SKM-1 (cell line): ENCODE data around the gene MAPRE2.
A peak's percentile ranks its signal among the peaks of the same experiment; 100 is the strongest.

Experiments
- DNase-seq: peaks from one replicate; lab custom pipeline; 2025; ENCODE audit not compliant: unreplicated experiment; lab: John Stamatoyannopoulos, UW

MAPRE2 gene

DNA sequence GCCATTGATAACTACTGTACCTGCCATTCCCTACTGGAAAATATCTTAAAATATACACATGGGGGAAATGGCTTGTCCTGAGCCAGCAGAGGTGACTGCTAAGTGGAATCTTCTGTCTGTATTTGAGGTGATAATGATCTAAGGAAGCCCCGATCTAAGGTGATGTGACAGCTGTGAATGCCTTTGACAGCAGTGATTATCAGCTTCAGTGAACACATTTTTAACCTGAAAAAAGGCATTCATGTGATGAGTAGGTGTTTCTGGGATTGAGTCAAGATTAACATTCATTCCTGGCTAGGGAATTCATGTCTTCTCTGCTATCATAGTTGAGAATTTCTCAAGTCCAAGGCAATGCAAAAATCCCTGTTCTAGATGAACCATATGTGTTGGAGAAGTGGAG lies 9.1 kb upstream of the MAPRE2 start:
- DNase-seq, result no peak

DNA sequence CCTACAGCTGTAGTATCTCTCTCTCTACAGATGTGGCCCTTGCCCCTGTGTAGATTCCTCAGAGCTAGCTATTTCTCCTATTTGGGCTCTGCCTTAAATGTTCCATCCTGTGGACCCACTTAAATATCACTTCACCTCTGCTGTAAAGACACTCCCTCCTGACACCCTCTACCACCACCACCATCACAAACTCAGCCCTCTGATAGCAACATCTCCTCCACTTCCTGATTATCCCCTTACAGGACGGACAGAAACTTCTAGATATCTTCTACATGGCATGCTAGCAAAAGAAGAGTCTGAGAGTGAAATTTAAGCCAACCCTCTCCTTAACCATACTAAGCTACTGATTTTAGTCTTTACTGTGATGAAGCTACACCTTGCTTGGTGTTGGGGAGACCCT lies 3.2 kb upstream of the MAPRE2 start:
- DNase-seq, result no peak

DNA sequence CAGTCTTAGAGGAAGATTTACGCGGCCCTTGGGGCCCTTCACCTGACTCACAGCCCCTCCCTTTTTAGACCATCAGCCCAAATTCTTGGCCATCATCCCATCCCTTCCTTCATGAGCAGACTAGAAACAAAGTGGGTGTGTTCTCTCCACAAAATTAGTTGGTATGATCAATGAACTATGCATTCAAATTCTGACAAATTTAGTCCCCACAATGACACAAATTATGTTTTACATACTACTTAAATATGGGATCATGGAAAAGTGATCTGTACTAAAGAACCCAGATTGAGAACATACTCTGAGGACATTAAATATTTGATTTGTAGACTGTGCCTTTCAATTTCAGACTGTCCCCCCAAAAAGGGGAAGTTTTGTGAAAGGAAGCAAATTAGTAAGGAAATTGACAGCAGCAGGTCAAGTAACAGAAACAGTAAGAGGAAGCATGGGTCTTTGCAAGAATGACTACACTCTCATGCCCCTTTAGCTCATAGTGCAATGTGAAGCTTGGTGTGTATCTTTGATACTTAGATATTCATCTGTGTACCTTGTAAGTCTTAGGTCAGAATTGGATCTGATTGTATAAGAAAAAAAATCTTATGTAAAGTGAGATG lies 2.2 kb upstream of the MAPRE2 start:
- peak; percentile 84 for DNase-seq

DNA sequence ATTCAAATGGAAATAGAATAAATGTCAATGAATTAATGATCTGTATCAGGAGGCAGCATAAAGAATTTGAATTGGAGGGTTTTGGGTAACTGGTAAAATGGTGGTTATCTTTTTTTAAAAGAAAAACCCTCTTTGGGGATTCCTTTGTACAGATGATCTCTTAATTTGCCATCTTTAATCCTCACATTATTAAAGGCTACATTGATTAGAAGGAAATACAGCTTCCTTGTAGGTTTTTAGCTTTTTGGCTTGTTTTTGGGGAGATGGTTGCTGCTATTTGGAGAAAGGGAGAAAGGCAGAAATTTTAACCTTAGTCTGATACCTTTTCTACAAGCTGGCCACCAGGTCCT lies 600 bp upstream of the MAPRE2 start:
- DNase-seq, result no peak

DNA sequence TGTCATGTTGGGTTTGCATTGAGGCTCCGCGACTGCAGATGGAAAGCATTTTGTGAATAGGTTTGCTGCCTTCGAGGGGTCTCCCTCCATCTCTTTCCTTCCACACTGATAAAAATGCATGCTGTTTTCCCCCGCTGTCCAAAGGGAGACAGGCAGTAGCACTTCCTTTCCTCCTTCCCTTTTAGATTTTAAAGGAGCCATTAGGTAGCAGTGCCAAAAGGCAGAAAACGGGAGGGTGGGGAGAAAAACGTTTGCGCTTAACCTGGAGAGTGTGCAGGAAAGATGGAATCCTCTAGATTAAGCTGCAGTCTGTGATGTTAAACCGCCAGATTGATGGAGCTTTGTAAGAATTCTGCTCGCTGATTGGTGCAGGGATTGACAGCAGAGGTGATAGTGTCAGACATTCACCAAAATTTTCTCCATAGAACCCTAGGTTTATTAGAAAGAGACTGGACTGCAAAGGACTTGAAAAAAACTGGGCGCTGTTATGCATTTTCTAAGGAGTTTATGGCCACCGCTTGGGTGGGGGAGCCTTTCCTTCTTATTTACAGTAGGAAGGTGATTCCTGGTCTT lies 688 bp downstream of the MAPRE2 start:
- no peak for DNase-seq

DNA sequence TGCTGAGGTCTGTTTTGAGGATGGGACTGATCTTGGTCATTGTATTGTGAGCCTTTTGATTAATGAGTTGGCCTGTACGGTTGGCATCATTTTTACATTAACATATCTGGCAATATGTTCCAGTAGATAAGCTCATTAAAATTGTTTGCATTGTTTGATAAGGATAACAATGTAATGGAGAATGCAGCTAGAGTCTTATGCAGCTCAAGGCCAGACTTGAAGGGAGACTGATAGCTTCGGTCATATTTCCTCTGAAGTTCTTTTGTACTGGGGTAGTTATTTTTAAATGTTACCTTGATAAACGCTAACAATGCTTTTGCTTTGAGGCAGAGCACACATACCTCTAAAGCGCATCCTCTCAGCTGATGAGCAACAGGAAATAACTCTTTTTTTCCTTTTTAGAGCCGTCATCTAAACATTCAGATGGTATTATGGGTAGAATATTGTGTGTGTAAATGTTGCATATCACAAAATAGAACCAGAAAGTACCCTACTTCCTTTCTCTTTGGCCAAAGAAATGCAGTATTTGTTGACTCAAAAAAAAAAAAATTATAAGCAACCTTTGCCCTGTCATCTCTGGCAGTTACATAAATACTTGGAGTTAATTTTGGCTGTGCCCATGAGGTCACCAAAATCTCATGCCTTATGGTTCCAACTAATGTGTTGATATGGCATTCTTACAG lies 1.3 kb downstream of the MAPRE2 start:
- DNase-seq, result no peak

DNA sequence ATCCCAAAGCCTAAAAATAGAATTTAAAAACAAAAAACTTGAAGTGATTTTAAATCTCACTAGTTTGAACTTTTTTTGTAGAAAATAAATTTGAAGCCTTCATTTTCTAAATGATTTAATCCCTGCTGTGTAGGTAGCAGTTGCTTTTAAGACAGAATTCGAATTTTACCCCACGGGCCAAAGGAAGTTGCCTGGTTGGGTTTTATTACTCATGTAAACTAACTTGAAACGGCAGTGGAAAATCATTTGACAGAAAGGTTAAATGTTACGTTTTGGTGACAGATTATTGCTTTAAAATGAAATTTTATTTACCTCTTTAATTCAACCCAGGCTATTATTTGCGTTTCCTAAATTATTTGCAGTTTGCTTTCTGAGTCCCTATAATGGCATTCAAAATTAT lies 2.0 kb downstream of the MAPRE2 start:
- DNase-seq, result no peak

DNA sequence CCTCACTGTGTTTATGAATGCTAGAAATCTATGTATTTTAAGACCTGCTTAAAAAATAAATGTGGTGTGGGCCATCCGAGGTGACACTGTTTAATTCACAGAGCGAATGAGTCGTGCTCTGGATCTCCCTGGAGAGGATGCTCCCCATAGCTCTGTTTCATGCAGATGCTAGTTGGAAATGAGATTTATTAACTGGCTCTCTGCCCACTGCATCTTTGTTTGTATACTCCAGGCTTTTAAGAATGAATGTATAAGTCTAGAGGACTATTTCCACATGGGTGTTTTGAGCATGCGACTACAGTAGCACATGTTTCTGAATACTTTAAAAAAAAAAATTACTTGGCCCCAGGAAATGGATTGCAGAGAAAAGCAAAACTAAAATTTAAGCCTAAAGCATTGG lies 3.9 kb downstream of the MAPRE2 start:
- no peak for DNase-seq

DNA sequence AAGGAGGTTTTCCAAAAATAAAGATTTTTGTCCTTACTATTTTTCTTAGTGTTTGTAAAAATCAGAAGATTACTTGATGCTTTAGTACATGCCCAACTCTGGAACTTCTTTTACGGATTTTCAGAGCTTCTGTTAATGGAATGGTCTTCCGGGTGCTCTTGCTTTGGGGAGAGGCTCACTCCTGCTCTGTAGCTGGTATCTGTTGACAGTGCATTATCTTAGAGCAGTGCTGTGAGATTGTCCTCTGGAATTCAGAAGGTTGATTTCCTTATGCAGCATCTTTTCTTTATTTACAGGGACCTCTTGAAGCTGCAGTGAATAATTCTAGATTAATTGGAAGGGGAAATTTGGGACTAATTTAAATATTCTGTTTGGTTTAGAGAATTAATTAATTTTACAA lies 4.6 kb downstream of the MAPRE2 start:
- no peak for DNase-seq

DNA sequence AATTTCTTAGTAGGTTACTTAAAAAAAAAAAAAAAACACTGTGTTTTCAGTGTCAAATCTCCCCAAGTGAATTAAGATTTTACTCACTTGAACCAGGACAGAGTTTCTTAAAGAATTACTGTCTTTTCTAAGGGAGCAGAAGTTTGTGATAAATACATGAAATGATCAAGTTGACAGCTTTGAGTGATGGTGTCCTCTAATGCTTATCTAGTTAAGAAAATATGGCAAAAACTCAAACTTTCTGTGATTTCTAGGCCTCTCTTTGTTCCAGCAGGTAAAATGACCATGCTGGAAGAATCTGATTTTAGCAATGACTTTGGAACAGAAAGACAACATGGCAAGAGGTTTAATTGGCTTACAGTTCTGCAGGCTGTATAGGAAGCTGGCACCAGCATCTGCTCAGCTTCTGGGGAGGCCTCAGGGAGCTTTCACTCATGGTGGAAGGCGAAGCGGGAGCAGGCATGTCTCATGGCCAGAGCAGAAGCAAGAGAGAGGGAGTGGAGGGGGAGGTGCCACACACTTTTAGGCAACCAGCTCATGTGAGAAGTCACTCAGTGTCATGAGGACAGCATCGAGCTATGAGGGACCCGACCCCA lies 6.6 kb downstream of the MAPRE2 start:
- no peak for DNase-seq

DNA sequence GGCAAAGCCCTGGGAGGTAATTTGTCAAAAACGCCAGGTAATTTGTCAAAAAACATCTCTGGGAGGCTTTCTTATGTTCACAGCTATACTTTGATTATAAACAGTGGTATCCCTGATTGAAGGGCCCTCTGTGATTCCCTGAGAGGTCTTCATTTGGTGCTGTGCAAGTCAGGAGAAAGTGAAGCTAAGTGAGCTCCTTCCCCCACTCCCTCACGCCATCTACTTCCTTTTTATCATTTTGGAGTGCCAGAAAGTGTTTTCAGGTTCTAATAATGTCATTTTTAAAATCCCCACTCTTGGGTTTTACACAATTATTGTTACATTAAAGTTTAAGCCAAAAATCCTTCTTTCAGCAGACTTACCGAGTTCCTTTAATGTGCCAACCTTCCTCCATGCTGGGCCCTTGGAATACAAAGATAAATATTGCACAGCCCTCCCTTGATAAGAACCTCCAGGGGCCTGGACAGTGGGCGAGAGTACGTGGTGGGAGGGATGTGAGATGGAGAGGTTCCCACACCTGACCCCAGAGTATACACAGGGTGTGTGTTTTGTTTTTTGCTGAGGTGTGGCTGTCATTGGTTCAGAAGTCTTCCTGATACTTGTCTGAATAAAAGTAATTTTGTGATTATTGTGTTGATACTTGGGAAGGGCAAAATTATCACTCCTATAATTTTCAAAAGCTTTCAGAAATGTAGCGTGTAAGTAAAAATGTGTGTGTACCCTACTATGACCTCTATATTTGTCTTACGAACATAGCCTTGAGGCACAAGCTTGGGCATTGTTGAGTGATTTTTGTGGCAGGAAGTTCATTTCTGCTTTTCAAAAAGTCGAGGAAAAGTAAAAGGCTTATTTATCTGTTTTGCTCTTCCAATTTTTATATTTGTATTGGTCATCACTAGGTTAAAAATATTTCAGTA lies 8.2 kb downstream of the MAPRE2 start:
- DNase-seq, result no peak

DNA sequence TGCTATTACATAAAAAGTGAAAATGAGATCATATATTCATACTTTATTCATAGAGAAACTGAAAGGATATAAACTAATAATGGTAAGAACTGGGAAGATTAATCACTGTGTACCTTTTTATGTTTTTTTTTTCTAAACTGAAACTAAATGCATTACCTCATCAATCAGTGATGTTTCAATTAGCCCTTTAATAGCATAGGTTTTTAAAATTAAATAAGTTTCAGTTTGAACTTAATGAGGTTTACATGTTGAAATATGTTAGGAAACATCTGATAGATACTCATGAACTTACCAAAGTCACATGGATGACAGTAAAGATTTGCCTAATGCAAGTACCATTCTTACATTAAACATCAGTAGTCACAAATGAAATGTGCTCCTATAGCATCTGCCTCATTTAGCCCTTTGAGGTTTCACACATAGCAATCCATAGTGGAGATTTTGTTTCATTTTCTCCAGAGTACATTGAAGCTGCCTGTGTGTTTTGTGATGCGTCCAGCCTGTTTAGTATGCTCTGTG lies 8.9 kb downstream of the MAPRE2 start:
- no peak for DNase-seq

DNA sequence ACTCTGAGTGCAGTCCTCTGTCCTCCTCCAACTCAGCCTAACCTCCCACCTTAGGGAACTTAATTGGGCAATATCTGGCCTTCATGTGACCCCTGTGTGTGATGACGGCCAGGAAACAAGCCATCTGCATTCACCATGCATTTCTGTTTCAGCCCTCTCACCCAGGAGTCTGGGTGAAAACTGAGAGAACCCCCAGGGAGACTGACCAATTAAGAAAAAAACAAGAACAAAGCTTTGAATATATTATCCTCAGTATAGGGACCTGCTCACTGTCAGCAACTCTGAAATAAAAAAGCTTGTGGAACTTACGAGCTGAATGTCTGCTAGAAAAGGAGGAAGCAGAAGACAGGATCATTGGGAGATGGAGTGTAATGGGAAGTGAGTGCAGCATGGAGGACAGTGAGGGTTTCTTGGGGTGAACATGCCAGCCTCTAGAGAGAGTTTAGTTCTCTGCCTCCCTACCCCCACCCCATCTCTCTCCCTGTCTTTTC lies 9.5 kb downstream of the MAPRE2 start:
- peak; percentile 40 for DNase-seq

DNA sequence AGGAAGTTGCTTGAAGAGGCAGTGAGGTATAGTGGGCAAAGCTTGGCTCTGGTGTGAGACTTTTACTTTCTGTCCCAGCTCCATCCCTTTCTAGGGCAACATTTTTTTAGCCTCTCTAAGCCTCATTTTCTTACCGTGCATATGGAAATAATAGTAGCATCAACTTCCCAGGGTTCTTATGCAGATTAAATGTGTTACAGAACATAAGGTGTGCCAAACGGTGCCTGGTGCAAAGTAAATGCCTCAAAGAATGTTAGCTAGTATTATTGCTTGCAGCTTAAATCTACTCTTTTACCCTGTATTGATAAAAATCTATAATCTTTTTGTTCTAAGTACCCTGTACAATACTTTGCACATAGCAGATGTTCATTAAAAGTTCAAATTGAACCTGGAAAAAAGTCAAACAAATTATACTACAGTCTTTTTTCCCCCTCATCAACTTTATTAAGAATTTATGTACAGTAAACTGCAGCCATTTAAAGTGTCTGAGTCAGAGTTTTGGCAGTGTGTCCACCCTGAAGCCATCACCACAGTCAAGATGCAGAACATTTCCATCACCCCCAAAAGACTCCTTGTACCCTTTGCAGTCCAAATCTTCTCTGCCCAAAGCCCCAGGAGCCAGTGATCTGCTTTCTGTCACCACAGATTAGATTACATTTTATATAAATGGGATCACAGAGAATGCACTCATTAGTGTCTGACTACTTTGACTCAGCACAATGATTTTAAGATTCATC lies 10.6 kb downstream of the MAPRE2 start:
- DNase-seq, result no peak

DNA sequence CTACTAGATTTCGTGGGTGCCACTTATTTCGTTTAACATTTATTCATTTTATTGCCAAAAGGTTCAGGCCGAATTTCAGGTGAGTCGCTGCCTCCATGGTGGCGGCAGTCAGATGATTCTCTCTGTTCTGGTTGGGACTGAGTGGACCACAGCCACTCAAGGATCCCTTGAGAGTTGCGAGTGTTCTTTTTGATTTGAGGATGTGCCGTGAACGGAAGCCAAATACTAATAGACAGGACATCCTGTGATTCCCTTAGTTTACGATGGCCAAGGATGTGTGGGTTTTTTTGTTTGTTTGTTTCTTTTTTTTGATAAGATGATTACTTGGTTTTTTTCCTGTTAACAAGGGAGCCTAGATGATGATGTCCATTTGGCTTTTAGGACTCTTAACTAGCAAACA lies 13.2 kb downstream of the MAPRE2 start:
- no peak for DNase-seq

DNA sequence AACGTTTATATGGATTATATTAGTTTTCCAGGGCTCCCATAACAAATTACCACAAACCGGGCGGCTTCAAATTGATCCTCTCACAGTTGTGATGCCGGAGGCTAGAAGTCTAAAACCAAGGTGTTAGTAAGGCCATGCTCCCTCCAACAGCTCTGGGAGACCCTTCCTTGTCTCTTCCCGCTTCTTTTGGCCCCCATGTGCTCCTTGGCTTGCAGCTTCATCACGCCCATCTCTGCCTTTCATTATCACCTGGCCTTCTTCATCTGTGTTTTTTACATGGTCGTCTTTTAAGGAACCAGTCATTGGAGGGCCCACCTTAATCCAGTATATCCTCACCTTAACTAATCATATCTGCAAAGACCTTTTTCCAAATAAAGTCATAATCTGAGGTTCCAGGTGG lies 13.9 kb downstream of the MAPRE2 start:
- DNase-seq, result no peak

DNA sequence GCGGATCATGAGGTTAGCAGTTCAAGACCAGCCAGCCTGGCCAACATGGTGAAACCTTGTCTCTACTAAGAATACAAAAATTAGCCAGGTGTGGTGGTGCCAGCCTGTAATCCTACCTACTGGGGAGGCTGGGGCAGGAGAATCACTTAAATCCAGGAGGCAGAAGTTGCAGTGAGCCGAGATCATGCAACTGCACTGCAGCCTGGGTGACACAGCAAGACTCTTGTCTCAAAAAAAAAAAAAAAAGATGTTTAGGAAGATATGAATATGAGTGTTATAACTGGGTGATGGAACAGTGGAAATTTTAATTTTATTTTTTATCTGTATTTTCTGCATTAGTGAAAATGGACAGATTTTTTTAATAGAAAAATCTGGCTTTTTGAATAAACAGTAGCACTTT lies 14.5 kb downstream of the MAPRE2 start:
- DNase-seq, result no peak

DNA sequence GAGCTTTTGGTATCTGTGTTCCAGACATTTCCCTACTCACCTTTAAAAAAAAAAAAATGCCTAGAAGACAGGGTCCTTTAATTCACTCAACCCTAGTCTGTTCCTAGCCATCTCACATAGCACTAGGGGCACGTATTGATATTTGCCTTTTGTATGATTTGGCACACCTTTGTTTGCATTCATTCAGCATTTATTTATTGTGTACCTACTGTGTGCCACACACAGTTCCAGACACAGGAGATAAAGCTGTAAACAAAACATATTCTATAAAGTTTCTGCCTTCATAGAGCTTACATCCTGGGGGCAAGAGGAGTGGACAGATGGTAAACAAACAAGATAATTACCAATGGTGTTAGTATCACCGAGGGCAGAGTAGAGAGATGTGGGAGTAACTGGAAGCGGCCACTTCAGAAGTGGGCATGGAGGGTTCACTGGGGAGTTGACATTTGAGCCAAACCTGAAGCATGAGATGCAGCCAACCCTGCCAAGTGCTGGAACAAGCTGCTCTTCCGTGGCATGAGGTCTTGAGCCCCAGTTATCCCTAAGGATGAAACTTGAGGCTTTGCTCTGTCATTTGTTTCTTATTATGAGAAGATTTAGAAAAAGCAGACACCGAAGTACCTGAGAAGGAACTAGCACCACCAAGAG lies 18.2 kb downstream of the MAPRE2 start:
- no peak for DNase-seq

DNA sequence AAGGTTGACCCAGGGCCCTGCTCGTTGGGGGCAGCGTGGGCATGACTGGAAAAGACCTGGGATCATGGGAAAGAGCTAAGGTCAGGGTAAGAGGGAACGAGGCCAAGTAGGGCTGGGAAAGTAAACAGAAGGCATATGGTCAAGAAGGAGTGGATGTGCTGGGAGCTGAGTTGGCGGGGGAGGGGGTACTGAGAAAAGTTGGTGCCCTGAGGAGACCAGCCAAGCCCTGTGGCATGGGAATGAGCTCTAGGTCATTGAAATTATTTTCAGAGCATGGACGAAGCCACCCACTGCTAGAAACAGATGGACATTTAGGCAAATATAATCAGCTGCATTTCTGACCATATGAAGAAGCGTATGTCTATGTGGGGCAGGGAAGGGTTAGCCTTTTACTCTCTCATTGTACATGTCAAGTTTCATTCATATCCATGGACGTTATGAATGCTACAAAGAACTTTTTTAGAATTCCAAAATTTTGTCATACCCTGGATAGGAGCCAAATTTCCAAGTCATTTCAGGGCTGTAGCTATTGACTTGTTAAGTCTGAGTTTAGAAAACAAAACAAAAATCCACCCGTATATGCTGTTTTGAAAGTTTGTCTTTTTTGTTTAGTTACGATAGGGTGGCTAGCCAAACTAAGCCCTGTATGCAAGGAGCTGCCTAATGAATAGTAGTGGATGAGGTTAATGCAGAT lies 19.1 kb downstream of the MAPRE2 start:
- DNase-seq, result no peak
